Gastrocnemius medialis (tissue), 4 donors: ENCODE measurements around the gene CPNE5.

ENCODE experiments used
- CTCF ChIP-seq, 5 experiments: fragments of 450-650 bp in 3 of 5; fragments of 200-600 bp in 2 of 5; sonication (generic) in 2 of 5; IDR thresholded peaks in 4 of 5; conservative IDR thresholded peaks in 1 of 5; 1 replicate in 4 of 5; 2 replicates in 1 of 5; pipeline ENCODE4 v1.5.1; 2016 to 2019; ENCODE audit warnings: antibody characterized with exemption in 5 of 5, mild to moderate bottlenecking in 3 of 5, moderate library complexity in 3 of 5
- POLR2A ChIP-seq, 2 donors: fragments of 450-650 bp; IDR thresholded peaks; one replicate each; pipeline ENCODE4 v1.6.1; 2017; ENCODE audit warnings: antibody characterized with exemption in 2 of 2, mild to moderate bottlenecking in 2 of 2, moderate library complexity in 2 of 2

- TF ChIP-seq POLR2A (IDR thresholded peaks at IDR 0.05), result no peak
- no peak for TF ChIP-seq CTCF (IDR thresholded peaks at IDR 0.05 in 4 of 5, conservative IDR thresholded peaks at IDR 0.05 in 1 of 5)
These were observed 81.2 kb downstream of the CPNE5 start for GRCh38 chr6:36757943-36758508.
